GM19452 (cell line): Measurements from ENCODE around the gene DOCK8.
A peak's percentile ranks its signal among the peaks of the same experiment; 100 is the strongest.

Experiments used
- ATAC-seq: cut with Tn5 transposase; IDR thresholded peaks from one replicate; pipeline ENCODE4 v1.9.1; 2021; ENCODE audit not compliant: unreplicated experiment

DOCK8 gene

DNA sequence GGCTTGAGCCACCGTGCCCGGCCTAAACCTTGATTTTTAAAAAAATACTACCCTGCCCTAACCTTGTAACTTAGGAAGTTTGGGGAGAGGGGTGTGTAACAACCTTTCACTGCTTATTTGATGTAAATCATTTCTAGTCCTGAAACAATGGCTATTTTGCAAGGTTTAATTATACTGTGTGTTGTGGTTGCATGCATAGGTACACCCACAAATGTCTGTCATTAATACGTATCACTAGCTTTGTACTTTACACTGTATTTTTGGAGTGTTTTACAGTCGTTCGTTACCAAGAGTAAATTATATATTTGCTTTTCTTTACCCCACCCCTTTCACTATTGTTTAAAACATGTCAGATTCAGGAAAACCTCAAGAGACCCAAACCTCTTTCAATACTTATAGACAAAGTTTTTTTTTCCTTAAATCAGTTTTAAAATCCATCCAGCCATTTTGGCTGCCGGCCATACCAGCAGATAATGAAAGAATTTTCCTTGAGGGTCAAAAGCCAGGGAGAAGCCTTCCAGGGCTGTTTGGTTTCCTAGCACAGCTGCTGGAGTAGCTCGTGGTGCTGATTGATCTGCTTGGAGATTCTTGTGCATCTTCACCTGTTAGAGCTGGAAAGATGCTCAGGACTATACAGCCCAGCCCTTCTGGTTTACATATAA is 50.7 kb downstream of the DOCK8 start:
- no peak for ATAC-seq

DNA sequence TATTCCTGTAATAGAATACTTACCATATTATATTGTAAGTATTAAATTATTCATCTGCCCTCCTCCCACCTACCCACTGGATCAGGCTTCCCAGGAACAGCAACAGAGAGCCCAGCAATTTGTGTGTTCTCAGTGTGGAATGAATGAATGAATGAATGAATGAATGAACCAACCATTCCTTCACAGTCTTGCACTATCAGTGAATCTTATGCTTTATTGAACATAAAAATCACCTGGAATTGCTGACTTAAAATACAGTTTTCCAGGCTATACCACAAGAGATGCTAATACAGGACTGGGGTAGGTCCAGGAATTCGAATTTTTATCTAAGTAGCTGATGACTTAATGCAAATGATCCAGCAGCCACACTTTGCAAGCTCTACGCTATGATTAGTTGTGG is 51.6 kb downstream of the DOCK8 start:
- no peak for ATAC-seq

DNA sequence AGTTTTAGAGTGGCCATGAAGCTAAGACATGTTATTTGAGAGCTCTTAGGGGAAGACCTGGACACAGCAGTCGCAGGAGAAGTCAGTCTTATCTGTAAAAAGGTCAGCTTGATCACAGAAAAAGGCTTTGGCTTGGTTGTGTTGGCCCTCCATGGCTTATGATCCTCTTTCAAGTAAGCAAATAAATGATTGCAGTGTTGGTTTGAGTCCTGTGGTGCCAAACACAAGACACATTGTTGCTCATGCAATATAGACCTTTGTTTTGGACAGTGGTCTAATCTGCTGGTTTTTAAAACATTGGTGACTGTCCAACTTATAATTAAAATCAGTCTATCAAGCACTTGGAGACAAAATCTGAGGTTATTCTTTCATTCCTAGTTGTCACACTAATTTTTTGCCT is 54.0 kb downstream of the DOCK8 start:
- no peak for ATAC-seq

DNA sequence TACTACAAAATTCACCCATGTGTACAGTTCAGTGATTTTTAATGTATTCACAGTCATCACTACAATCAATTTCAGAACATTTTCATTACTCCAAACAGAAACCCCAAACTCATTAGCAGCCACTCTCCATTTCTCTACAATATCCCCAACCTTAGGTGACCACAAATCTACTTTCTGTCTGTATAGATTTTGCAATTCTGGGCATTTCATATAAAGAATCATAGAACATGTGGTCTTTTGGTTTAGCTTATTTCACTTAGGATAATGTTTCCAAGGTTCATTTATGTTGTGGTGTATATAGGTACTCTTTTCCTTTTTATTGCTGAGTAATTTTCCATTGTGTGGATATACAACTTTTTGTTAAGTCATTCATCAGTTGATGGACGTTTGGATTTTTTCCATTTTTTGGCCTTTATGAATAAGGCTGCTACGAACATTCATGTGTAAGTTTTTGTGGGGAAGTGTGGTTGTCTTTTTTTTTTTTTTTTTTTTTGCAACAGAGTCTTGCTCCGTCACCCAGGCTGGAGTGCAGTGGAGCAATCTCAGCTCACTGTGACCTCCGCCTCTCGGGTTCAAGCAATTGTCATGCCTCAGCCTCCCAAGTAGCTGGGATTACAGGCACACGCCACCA is 54.5 kb downstream of the DOCK8 start:
- ATAC-seq: no peak

DNA sequence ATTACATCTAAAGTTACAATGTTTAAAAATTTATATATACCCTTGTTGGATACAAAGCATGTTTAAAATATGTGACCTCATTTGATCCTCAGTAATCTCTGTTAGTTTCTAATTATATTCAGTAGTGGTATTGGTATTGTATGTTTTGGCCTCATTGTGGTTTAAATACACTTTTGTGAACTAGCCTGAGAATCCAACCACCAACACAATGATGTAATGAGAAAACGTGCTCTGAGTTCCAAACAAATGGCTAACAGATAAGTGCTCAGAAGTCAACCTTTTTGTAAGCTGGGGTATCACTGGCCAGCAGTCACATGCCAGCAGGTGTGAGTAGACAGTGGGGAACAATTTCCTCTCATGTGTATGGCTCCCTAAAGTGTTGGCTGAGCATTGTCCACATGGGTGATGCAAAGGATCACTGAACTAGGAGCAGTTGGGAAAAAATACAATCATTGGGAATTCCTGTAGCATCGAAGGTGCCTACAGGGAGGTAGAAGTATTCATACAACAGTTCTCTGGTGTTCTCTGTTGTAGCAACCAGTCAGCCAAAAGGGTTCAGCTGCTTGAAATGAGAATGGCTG is 56.1 kb downstream of the DOCK8 start:
- ATAC-seq: no peak

DNA sequence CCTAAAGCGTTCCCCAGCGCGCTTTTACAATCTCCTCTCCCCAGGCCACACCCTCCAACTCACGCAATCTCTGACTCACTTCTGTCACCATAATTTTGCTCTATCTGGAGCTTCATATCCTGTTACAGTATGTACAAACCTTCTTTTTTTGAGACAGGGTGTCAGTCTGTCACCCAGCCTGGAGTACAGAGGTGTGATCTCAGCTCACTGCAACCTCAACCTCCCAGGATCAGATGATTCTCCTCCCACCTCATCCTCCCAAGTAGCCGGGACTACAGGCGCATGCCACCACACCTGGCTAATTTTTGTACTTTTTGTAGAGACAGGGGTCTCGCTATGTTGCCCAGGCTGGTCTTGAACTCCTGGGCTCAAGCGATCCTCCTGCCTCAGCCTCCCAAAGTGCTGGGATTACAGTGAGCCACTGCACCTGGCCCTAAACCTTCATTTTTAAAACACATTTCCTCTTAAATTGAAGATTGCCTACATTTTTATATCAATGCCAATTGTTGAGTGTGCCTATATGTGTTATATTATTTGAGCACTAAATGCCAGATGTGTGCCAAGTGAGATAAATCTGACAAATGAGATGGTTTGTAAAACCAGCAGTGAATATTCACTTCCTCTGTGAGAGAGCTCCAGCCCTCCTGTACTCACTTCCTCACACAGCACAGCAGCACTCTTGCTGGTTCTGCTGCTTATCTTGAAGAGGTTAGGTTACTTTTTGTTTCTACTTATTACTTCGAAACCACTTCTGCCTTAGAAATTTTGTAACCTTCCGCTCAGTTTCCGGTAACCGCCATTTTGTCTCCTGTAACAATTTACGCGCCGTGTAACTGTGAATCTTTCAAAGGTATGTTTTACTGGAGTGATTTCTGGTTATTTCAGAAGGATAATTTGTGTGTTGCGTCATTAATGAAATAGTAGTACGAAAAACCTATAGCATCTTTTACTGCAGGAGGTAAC is 57.9 kb downstream of the DOCK8 start:
- peak; percentile 95 for ATAC-seq

DNA sequence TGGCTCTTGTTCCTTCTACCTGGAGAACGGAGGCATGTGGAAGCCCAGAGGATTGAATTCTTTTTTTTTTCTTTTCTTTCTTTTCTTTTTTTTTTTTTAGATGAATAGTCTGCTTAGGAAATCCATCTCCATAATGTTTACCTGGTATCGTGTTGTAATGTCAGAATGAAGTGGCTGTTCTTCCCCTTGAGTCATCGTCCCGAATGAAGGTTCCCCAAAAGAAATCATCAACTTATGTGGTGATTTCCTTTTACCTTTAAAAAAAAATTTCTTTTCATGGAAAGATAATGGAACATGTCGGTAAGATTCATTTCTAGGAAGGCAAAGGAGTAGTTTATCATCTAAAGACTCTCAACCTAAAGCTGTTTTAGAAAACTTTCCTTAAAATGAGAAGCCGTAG is 59.7 kb downstream of the DOCK8 start:
- no peak for ATAC-seq

DNA sequence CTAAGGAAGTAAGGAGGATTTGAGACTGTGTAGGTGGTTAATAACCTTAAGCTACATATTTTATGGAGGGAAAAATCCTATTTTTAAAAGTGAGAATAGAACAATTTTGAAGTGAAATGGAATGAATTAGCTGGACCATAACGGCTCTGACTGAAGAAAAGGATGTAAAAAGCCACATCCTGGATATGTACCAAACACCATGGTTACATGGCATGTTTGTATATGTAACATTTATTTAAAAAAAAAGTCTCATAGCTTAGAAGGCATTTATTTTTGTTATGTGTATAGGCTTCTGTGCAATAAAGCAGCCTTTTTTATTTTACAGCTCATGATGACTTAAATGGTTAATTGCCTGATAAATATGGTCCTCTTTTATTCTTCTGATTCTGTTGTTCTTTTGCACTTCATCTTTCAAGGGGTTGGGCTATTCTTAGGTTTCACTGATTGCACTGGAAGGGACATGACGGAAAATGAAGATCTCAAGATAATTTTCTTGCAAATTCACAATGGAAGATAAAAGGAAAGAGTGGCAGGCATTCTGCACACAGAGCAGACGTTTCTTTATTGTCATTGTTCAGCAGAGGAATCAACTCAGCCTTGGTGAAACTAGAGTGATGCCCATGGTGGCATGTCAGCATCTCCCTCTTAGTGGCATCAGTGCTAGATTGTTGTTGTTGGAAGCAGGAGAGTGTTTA is 63.1 kb downstream of the DOCK8 start:
- no peak for ATAC-seq

DNA sequence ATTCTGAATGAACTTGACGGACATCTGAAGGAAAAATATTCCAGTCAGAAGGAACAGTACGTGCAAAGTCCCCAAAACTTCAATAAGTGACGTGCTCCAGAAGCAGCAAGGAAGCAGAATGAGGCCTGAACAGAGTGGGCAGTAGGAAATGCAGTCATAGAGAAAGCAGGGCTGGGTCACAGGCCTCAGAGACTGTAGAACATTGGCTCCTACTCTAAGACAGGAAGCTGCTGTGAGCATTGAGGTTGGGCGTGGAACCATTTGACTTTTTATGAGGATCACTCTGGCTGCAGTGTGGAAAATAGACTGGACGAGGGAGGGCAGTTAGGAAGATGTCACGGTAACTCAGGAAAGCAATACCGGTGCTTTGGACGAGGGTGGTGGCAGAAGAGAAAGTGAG is 64.0 kb downstream of the DOCK8 start:
- no peak for ATAC-seq

DNA sequence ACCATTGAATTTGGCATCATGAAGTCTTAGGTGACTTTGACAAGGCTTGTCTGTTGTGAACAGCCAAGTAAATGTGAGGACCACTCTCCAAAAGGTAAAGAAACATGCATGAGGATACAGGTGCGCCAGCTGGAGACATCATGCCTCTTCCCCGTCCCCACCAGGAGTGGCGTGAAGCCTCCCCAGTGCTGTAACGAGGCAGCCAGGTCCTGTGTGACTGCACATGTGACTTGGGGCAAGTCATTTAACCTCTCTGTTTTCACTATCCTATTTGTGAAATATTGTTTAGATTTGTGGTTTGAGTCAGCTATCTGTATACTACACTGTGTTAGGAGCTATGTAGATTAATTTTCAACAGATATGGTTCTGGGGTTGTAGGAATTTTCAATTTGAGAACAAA is 65.0 kb downstream of the DOCK8 start:
- no peak for ATAC-seq

DNA sequence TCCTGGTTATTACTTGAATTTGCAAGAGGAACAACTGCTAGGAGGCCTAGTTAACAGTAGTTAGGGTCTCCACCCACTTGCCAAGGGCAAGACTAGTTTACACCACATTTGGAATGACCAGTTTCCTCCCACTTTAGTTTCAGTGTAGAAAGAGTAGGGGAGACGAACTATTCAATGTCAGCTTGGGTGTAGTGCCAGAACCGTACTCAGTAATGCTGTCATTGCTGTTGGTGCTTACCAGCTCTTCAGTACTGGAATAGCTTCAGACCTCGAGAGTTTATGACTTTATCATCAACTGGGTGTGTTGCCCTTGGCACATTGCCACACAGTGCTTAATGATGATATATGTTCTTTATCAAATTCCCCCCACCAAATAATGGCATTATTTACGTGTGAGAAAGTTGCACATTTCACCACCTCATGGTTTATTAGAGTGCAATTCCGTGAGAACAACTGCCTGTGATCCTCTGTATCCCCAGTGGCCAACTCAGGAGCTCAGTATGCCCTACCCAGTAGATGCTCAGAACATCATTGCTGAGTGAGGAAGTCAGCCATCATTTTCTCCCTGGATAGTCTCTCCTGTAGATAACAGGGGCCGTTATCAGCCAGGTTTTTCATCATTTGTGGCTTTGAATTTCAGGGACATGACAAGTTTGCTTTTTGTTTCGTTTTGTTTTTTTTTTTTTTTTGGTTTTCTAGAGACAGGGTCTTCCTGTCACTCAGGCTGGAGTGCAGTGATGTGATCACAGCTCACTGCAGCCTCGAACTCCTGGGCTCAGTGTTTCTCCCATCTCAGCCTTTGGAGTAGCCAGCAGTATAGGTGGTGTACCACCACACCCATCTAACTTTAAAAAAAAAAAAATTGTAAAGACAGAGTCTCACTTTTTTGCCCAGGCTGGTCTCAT is 67.3 kb downstream of the DOCK8 start:
- ATAC-seq: no peak

DNA sequence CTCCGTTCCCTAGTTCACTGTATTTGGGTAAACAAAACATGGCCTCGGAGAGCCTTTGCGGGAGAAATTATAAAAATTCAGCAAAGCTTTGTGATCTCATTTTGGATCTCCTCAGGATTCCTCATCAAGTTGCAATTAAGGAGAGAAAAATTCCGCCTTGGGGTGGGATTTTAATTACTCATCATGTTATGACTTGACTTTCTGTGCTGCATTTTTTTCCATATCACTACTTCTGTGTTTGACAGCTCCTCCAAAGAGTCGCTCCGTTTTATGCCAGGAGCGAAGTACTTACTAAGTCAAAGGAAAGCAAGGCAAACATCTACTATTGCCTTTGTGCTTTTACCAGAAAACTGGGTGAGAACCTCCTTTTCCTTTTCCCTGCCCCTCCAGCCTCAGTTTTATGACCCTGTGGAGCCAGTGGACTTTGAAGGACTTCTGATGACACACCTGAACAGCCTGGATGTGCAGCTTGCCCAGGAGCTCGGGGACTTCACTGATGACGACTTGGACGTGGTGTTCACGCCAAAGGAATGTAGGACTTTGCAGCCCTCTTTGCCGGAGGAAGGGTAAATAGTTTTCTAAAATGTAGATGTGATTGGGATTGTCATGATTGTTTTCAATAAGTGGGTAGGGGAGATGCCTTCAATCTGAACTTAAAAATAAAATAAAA is 71.5 kb downstream of the DOCK8 start:
- no peak for ATAC-seq

DNA sequence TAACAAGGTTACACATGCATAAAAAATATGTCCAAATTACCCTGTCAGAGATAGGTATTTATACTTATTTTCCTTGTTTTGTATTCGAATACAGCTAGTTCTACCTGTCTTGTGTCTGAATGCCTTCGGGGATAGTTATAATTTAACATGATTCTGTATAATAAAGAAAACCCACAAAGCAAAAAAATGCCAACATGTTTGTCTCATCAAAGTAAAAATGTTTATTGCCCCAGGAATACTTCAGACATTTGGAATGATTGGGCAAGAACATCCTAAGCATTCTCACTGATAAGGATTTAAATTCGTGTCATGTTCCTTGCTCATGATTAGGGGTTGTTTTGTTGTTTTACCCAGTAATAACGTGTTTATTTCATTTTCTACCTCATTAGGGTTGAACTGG is 74.5 kb downstream of the DOCK8 start:
- ATAC-seq: no peak

DNA sequence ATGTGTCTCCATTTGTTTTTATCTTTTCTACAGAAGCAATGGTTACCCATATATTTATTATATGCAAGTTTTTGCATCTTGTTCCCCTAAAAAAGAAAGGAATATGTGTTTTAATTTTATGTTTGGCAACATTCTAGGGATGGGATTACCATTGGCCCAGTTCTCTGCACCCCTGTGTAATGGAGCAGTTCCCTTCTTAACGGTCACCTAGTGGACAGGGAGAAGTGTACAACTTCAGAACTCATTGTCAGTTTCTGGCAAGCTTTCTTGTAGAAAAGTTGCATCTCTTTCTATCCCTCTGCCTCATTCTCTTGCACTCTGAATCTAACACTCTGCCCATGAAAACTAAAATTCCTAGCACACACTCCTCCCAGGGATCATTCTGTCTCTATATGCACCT is 78.2 kb downstream of the DOCK8 start:
- no peak for ATAC-seq

DNA sequence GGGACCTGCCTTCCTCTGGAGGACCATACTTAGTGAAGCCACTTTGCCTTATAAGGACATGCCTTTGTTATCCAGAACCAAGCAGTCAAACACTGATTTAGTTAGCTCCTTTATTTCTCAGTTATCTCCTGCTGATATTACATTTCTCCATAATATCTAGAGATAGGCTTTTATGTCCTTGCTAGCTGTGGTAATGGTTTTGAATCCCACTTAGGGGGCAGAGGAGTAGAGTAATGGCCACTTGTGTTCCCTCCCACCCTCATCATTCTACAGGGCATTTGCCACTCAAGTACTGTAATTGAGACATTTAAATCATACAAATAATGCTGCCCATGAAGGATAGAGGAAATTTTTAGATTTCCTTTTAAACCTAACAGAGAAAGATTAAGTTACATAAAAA is 80.9 kb downstream of the DOCK8 start:
- no peak for ATAC-seq

DNA sequence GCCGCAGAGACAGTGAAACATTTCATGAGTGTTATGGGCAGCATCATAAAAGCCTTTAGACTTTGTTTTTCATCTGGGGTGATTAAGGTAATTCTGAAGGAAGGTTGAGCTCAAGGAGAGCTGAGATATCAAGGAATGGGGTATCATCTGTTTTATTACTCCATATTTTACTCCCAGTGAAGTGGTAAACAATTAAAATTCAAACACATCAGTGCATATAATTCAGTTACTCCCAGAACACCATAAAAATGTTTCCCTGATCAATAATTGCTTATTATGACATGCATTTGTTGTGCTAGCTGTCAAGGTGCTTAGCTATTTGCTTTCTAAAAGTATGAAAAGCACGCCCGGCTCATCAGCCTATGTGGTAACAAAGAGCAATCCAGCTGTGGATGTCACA is 81.7 kb downstream of the DOCK8 start:
- no peak for ATAC-seq

DNA sequence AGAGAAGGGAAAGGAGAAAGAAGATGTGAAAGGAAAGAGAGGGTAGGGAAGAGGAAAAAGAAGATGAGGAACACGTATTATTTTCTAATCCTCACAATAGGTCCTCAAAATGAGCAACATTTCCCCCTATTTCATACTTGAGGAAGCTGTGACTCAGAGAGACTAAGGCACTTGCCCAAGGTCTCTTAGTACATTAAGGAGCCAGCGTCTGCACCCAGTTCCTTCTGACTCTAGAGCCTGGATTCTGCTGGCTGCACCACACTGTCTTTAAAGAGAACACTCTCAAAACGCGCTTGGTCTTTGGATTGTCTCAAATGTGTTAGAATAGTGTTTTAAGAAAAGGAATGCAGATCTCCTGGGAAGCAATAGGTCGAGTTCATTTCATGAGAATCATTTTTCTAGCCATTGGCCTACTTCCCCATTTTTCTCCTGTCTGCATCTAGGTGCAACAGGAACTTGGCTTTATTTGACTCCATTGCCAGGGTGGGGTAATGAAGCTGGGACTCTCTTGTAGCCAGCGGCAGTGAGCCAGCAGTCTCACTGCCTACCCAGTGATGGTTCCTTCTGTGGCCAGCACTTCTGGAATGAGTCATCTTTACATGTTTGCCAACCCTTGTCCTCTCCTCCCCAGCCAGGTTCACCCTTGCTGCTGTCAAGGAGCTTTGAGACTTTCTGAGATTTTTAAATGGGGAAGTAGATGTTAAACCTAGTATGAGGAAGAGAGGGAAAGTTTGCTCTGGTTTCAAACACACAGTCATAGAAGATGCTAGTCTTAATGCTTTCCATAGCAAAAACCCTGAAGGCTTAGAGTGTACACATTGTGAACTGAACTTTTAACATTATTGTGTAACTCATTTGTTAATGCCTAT is 82.7 kb downstream of the DOCK8 start:
- ATAC-seq: peak; percentile 95

DNA sequence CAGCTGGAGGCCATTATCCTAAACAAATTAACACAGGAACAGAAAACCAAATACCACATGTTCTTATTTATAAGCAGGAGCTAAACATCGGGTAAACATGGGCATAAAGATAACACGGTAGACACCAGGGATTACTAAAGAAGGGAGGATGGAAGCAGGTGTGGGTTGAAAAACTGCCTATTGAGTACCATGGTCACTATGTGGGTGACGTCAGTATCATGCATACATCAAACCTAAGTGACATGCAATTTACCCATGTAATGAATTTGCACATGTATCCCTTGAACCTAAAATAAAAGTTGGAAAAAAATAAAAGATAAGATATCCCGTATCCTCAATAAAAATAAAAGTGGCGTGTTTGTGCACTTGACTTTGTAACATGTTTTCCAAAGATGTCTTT is 88.8 kb downstream of the DOCK8 start:
- ATAC-seq: no peak

DNA sequence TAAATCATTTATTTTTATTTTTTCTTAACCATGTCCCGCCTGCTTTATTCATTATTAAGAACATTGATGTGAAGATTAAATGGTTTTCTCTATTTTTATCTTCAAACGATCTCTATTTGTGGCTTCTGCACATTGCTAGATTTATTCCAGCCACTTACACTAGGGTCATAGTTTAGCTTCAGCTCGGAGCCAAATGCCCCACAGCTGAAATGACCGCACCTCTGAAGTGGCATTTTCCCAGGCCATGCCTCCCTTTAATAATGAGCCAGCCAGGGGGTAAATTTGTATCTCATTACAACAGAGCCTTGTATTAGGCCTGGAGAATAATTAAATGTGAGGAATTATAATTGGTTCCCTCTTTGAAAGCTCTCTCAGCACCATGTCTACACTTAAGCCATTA is 89.4 kb downstream of the DOCK8 start:
- ATAC-seq: no peak
